Activated CD8-positive, alpha-beta memory T cell treated with anti-CD3 and anti-CD28 coated beads, Interleukin-2, amount 50 U/mL, for 24 hours (primary cell): Measurements from ENCODE around the gene SEMA4G.

Experiments
- DNase-seq: peaks from one replicate; pipeline ENCODE4 v3.0.0-alpha.2; 2020; ENCODE audit errors: extremely low read depth

SEMA4G gene

GRCh38 chr10:100988166-100988565, 18.9 kb downstream of the SEMA4G start:
- no peak for DNase-seq

- DNase-seq = no peak
These were observed 19.8 kb downstream of the SEMA4G start for GRCh38 chr10:100989088-100989487.

- DNase-seq = no peak
These were observed 24.8 kb downstream of the SEMA4G start for GRCh38 chr10:100993986-100994708.

GRCh38 chr10:100995181-100995580, 25.9 kb downstream of the SEMA4G start:
- no peak for DNase-seq

- DNase-seq = no peak
These were observed 27.5 kb downstream of the SEMA4G start for GRCh38 chr10:100996678-100997359.

- DNase-seq = no peak
These were observed 28.3 kb downstream of the SEMA4G start for GRCh38 chr10:100997360-100998182.

- no peak for DNase-seq
These were observed 29.1 kb downstream of the SEMA4G start for GRCh38 chr10:100998183-100998990.

GRCh38 chr10:100998991-100999741, 29.9 kb downstream of the SEMA4G start:
- no peak for DNase-seq

- DNase-seq = no peak
These were observed 30.4 kb downstream of the SEMA4G start, which contains the start of gene LZTS2 for GRCh38 chr10:100999742-101000126. Gene LZTS2 (plus strand): TSS chr10:100999808. CDS start chr10:101002539, 2,731 bp downstream.

GRCh38 chr10:101000127-101000914, 31.0 kb downstream of the SEMA4G start:
- DNase-seq = no peak

- no peak for DNase-seq
These were observed 31.8 kb downstream of the SEMA4G start for GRCh38 chr10:101000915-101001658.

GRCh38 chr10:101001659-101002035, 32.3 kb downstream of the SEMA4G start:
- DNase-seq = no peak

GRCh38 chr10:101002456-101002855, 33.2 kb downstream of the SEMA4G start:
- no peak for DNase-seq

GRCh38 chr10:101003639-101004206, 34.4 kb downstream of the SEMA4G start:
- DNase-seq = no peak

- DNase-seq = no peak
These were observed 36.1 kb downstream of the SEMA4G start for GRCh38 chr10:101005361-101005760.

- no peak for DNase-seq
These were observed 36.7 kb downstream of the SEMA4G start for GRCh38 chr10:101005869-101006567.

GRCh38 chr10:101006593-101007098, 37.3 kb downstream of the SEMA4G start:
- DNase-seq = no peak

GRCh38 chr10:101007099-101007711, 37.9 kb downstream of the SEMA4G start:
- DNase-seq = no peak
